Neural cell (in vitro differentiated cells): ENCODE results near the gene RASIP1.

Experiments used
- CTCF ChIP-seq: fragments of 450-650 bp; IDR thresholded peaks from 2 replicates; pipeline ENCODE4 v1.5.1; 2014; ENCODE audit warnings: antibody characterized with exemption, mild to moderate bottlenecking, moderate library complexity; ENCODE audit not compliant: poor library complexity, severe bottlenecking
- EP300 ChIP-seq: fragments of 450-650 bp; conservative IDR thresholded peaks from 2 replicates; pipeline ENCODE4 v1.6.1; 2014; ENCODE audit warnings: antibody characterized with exemption, mild to moderate bottlenecking, moderate library complexity; ENCODE audit not compliant: poor library complexity, severe bottlenecking
- MXI1 ChIP-seq: fragments of 450-650 bp; conservative IDR thresholded peaks from 2 replicates; pipeline ENCODE4 v1.6.1; 2014; ENCODE audit warnings: antibody characterized with exemption, mild to moderate bottlenecking; ENCODE audit not compliant: poor library complexity, severe bottlenecking
- TAF1 ChIP-seq: IDR thresholded peaks from 2 replicates; pipeline ENCODE4 v1.6.1; 2012; ENCODE audit warnings: low read depth
- TF ChIP-seq, protein P1 (sequence below): IDR thresholded peaks from 2 replicates; pipeline ENCODE4 v1.6.1; 2012; ENCODE audit warnings: borderline replicate concordance

DNA sequence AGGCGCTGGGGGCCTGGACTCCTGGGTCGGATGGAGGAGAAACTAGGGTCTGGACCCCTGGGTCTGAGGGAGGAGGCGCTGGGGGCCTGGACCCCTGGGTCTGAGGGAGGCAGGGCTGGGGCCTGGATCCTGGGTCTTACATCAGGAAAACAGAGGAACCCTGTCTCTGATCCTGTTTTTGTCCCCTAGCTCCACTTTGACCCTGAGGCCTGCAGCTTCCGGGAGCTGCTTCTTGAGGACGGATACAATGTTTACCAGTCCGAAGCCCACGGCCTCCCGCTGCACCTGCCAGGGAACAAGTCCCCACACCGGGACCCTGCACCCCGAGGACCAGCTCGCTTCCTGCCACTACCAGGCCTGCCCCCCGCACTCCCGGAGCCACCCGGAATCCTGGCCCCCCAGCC is 17.3 kb upstream of the RASIP1 start:
- TF ChIP-seq EP300 (no peak), CTCF (no peak), TAF1 (no peak), MXI1 (no peak)
- TF ChIP-seq, protein P1, sequence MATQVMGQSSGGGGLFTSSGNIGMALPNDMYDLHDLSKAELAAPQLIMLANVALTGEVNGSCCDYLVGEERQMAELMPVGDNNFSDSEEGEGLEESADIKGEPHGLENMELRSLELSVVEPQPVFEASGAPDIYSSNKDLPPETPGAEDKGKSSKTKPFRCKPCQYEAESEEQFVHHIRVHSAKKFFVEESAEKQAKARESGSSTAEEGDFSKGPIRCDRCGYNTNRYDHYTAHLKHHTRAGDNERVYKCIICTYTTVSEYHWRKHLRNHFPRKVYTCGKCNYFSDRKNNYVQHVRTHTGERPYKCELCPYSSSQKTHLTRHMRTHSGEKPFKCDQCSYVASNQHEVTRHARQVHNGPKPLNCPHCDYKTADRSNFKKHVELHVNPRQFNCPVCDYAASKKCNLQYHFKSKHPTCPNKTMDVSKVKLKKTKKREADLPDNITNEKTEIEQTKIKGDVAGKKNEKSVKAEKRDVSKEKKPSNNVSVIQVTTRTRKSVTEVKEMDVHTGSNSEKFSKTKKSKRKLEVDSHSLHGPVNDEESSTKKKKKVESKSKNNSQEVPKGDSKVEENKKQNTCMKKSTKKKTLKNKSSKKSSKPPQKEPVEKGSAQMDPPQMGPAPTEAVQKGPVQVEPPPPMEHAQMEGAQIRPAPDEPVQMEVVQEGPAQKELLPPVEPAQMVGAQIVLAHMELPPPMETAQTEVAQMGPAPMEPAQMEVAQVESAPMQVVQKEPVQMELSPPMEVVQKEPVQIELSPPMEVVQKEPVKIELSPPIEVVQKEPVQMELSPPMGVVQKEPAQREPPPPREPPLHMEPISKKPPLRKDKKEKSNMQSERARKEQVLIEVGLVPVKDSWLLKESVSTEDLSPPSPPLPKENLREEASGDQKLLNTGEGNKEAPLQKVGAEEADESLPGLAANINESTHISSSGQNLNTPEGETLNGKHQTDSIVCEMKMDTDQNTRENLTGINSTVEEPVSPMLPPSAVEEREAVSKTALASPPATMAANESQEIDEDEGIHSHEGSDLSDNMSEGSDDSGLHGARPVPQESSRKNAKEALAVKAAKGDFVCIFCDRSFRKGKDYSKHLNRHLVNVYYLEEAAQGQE: no peak
